Gastroesophageal sphincter (tissue), 4 donors: ENCODE data around the gene CAV1. TPM values are rescaled to one million over a fixed set of nuclear protein-coding genes. Genes with fewer than 3 reads are reported as not detected.

ENCODE experiments used
- ATAC-seq: fragments of 150-250 bp; one replicate; pipeline ENCODE4 v1.9.1; 2016; ENCODE audit warnings: mild to moderate bottlenecking, moderate library complexity
- H3K27ac ChIP-seq, 4 donors: fragments of 200-600 bp; sonication (generic) in 3 of 4; 1 replicate in 3 of 4; 2 replicates in 1 of 4; pipeline ENCODE4 v1.5.1; 2016 to 2019
- H3K27me3 ChIP-seq: fragments of 200-600 bp; sonication (generic); one replicate; pipeline ENCODE4 v1.5.1; 2019
- H3K36me3 ChIP-seq, 2 donors: fragments of 200-600 bp; sonication (generic); one replicate each; pipeline ENCODE4 v1.5.1; 2019; ENCODE audit warnings: control low read depth in 1 of 2
- H3K4me1 ChIP-seq, 3 donors: fragments of 200-600 bp; sonication (generic); 1 replicate in 2 of 3; 2 replicates in 1 of 3; pipeline ENCODE4 v1.5.1; 2016 to 2019; ENCODE audit warnings: control low read depth in 2 of 3
- H3K4me3 ChIP-seq, 2 donors: fragments of 200-600 bp; sonication (generic); one replicate each; pipeline ENCODE4 v1.5.1; 2019; ENCODE audit warnings: mild to moderate bottlenecking in 1 of 2, moderate library complexity in 1 of 2
- H3K9me3 ChIP-seq, 3 donors: fragments of 200-600 bp; sonication (generic); one replicate each; pipeline ENCODE4 v1.5.1; 2017 to 2019; ENCODE audit warnings: control low read depth in 2 of 3
- EP300 ChIP-seq: sonication (generic); formaldehyde crosslinking; IDR thresholded peaks from one replicate; pipeline ENCODE4 v1.6.1; 2017; ENCODE audit warnings: antibody characterized with exemption, mild to moderate bottlenecking
- POLR2A ChIP-seq, 2 donors: fragments of 450-650 bp; IDR thresholded peaks; one replicate each; pipeline ENCODE4 v1.6.1; 2017; ENCODE audit warnings: antibody characterized with exemption in 2 of 2, mild to moderate bottlenecking in 2 of 2, moderate library complexity in 1 of 2
- POLR2AphosphoS5 ChIP-seq: sonication (generic); formaldehyde crosslinking; IDR thresholded peaks from one replicate; pipeline ENCODE4 v1.6.1; 2017; ENCODE audit warnings: antibody characterized with exemption
- WGBS, 2 donors: methylation state at CpG; one replicate each; pipeline ENCODE4 v1.1.5; 2018; ENCODE audit warnings: low coverage in 1 of 2; 5-methylcytosine and 5-hydroxymethylcytosine counted together
- small RNA-seq, 4 donors: library from RNA; depleted of rRNA; stranded (forward); fragments of <200 nt; gene quantifications; one replicate each; pipeline ENCODE3, GENCODE V24; 2016
- total RNA-seq, 4 donors: library from RNA; depleted of rRNA; stranded (reverse); fragments of >200 nt; gene quantifications; one replicate each; pipeline ENCODE4 v1.1.0, GENCODE V29; 2016
- TF ChIP-seq, protein P1 (sequence below), 4 experiments: fragments of 200-600 bp in 2 of 4; fragments of 450-650 bp in 2 of 4; sonication (generic) in 1 of 4; IDR thresholded peaks; one replicate each; pipeline ENCODE4 v1.5.1; 2017 to 2019; ENCODE audit warnings: antibody characterized with exemption in 4 of 4, mild to moderate bottlenecking in 2 of 4, moderate library complexity in 2 of 4

The CAV1 gene
- total RNA-seq, 4 donors from 2014 or later: 546 to 772 (median 602) TPM

DNA sequence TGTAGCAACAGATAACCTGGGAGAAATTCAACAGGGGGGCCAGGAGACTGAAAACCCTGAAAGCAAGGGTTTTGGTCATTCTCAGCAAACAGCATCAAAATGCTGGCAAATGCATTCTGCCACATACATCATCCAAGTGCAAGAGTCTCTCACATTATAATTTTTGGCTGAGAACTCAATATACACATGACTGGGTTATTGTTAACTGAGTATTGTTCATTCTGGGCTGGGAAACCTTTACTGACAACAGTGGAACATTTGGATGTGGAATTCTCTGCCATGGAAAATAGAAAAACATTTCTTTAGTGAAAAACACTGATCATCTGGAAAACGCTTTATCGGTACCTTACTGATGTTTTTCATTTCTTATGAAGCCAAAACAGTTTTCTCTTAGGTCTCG, 74.0 kb downstream of the CAV1 start:
- H3K9me3 ChIP-seq: no peaks in the 10 kb centered on the region
- no peaks in the 10 kb centered on the region for H3K36me3 ChIP-seq
- TF ChIP-seq, protein P1, sequence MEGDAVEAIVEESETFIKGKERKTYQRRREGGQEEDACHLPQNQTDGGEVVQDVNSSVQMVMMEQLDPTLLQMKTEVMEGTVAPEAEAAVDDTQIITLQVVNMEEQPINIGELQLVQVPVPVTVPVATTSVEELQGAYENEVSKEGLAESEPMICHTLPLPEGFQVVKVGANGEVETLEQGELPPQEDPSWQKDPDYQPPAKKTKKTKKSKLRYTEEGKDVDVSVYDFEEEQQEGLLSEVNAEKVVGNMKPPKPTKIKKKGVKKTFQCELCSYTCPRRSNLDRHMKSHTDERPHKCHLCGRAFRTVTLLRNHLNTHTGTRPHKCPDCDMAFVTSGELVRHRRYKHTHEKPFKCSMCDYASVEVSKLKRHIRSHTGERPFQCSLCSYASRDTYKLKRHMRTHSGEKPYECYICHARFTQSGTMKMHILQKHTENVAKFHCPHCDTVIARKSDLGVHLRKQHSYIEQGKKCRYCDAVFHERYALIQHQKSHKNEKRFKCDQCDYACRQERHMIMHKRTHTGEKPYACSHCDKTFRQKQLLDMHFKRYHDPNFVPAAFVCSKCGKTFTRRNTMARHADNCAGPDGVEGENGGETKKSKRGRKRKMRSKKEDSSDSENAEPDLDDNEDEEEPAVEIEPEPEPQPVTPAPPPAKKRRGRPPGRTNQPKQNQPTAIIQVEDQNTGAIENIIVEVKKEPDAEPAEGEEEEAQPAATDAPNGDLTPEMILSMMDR (IDR thresholded peaks at IDR 0.05): no peak
- TF ChIP-seq POLR2A (IDR thresholded peaks at IDR 0.05): no peak
- no peak for TF ChIP-seq EP300
- TF ChIP-seq POLR2AphosphoS5: no peak
- no peaks in the 10 kb centered on the region for H3K4me1 ChIP-seq
- no peak overlapping the region for H3K4me3 ChIP-seq
- no peaks in the 10 kb centered on the region for H3K27me3 ChIP-seq
- 68 to 72% methylated on average over 3 of the region's 3 CpGs for WGBS, 2 donors
- no peak overlapping the region for H3K27ac ChIP-seq
- no peak for ATAC-seq

DNA sequence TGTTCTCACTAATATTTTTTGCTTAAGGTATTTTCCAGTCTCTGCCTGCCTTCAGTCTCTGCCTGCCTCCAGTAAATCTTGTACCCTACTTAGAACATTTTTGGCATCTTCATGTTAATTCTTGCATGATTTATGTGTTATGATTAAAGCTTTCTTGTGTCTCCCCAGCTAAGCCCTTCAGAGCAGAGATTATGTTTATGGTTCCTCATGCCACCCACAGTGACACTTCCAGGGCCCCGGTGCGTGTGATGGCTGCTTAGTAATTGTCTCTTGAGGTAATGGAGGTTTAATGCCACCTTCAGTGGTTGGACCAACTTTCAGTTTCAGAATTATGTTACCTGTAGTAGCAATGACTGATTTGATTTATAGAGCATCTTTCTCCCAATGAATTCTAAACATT, 76.6 kb downstream of the CAV1 start:
- TF ChIP-seq, protein P1 (IDR thresholded peaks at IDR 0.05): no peak
- TF ChIP-seq POLR2A (IDR thresholded peaks at IDR 0.05) (no peak), EP300 (no peak), POLR2AphosphoS5 (no peak)
- Histone ChIP-seq H3K27me3 (no peaks in the 10 kb centered on the region), H3K27ac (no peak overlapping the region), H3K36me3 (no peaks in the 10 kb centered on the region), H3K4me1 (no peaks in the 10 kb centered on the region), H3K4me3 (no peak overlapping the region), H3K9me3 (no peaks in the 10 kb centered on the region)
- no peak for ATAC-seq
- 50% methylated on average over 2 of the region's 2 CpGs; no CpG with 5 or more reads in 1 of the 2 donors for WGBS, 2 donors

- Histone ChIP-seq H3K27me3 (no peaks in the 10 kb centered on the region), H3K4me1 (no peaks in the 10 kb centered on the region), H3K9me3 (no peaks in the 10 kb centered on the region), H3K27ac (no peak overlapping the region), H3K36me3 (no peaks in the 10 kb centered on the region), H3K4me3 (no peak overlapping the region)
- TF ChIP-seq POLR2AphosphoS5 (no peak), EP300 (no peak), POLR2A (IDR thresholded peaks at IDR 0.05) (no peak)
- TF ChIP-seq, protein P1 (IDR thresholded peaks at IDR 0.05): no peak
- 83 to 89% methylated on average over 1 to 2 of the region's 2 CpGs for WGBS, 2 donors
- no peak for ATAC-seq
Measured at GRCh38 chr7:116607299-116607698, 82.5 kb downstream of the CAV1 start.

DNA sequence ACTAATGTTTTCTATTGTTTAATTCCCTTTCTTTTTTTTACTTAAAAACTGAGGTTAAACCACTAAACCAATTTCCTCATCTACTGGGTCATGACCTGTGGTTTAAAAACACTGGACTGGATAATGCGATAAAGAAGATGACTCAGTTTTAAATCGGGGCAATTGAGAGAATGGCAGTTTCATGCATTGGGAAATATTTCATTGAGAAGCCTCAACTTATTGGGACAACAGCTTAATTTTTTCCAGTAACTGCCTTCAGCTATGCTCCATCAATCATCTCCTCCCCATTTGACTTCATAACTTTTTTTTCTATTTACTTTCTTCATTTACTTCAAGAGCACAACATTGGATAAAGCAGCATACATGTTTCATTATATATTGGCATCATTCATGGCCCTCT, 85.4 kb downstream of the CAV1 start:
- 46 to 78% methylated on average over 2 of the region's 2 CpGs for WGBS, 2 donors
- peaks cover 0 to 5% (median 0%) of the 10 kb centered on the region in 3 donors for H3K4me1 ChIP-seq
- TF ChIP-seq POLR2A (IDR thresholded peaks at IDR 0.05) (no peak), EP300 (no peak), POLR2AphosphoS5 (no peak)
- TF ChIP-seq, protein P1 (IDR thresholded peaks at IDR 0.05): no peak
- no peaks in the 10 kb centered on the region for H3K36me3 ChIP-seq
- H3K9me3 ChIP-seq: no peaks in the 10 kb centered on the region
- ATAC-seq: no peak
- no peak overlapping the region for H3K27ac ChIP-seq
- H3K4me3 ChIP-seq: no peak overlapping the region
- no peaks in the 10 kb centered on the region for H3K27me3 ChIP-seq

GRCh38 chr7:116610721-116611120, 85.9 kb downstream of the CAV1 start:
- no peak for ATAC-seq
- H3K4me1 ChIP-seq: peaks cover 0 to 5% (median 0%) of the 10 kb centered on the region in 3 donors
- WGBS, 2 donors: 89 to 94% methylated on average over 2 of the region's 2 CpGs
- no peak for TF ChIP-seq POLR2AphosphoS5
- no peak for TF ChIP-seq POLR2A (IDR thresholded peaks at IDR 0.05)
- TF ChIP-seq, protein P1 (IDR thresholded peaks at IDR 0.05): no peak
- TF ChIP-seq EP300: no peak
- H3K27me3 ChIP-seq: no peaks in the 10 kb centered on the region
- no peaks in the 10 kb centered on the region for H3K36me3 ChIP-seq
- H3K4me3 ChIP-seq: no peak overlapping the region
- H3K9me3 ChIP-seq: no peaks in the 10 kb centered on the region
- H3K27ac ChIP-seq: no peak overlapping the region

Small RNA genes lying within 50 kb of the gene (small RNA-seq; reads per million reads assigned to genes)
- 0 reads per million in 4 donors for gene AC006159.2

Other genes starting within 250 kb of the CAV1 start
- 100 to 1,000 TPM; 142 to 188 (median 170) TPM for gene CAV2, start 25.3 kb upstream of the CAV1 start, total RNA-seq
- 10 to 100 TPM in 3 of 4 donors, 1 to 10 TPM in 1; 5.8 to 27.2 (median 21.3) TPM for gene MET, start 147.2 kb downstream of the CAV1 start, total RNA-seq